IMR-90 (cell line): Measurements from ENCODE around the gene S1PR4. TPM values are rescaled to one million over a fixed set of nuclear protein-coding genes. Genes with fewer than 3 reads are reported as not detected.

Source experiments
- ATAC-seq: fragments of 200-7000 bp; cut with Tn5 transposase; 2 replicates; pipeline ENCODE4 v1.9.1; 2020; ENCODE audit warnings: low read depth, mild to moderate bottlenecking, moderate library complexity
- BruUV-seq: library from RNA; stranded (reverse); fragments of 400-500 nt; replicated peaks from 2 replicates; lab custom pipeline; 2021; lab: Mats Ljungman, UMichigan
- CTCF ChIA-PET: fragments of 300-600 bp; formaldehyde crosslinking; extraction: SDS; loops from one replicate; lab custom pipeline; 2021; ENCODE audit warnings: antibody characterized with exemption; lab: Yijun Ruan, JAX
- POLR2A ChIA-PET: fragments of 300-600 bp; sonication (Branson Sonifier 250); formaldehyde crosslinking; loops from one replicate; lab custom pipeline; 2022; ENCODE audit warnings: antibody characterized with exemption; ENCODE audit not compliant: unreplicated experiment; lab: Charles Lee
- DNase-seq: peaks from one replicate; pipeline ENCODE4 v3.0.0; 2013
- H2AFZ ChIP-seq: replicated peaks from 2 replicates; pipeline ENCODE3; 2013; ENCODE audit warnings: low read length, mild to moderate bottlenecking; ENCODE audit not compliant: poor library complexity
- H2AK5ac ChIP-seq: 2 replicates; pipeline ENCODE4 v1.6.1; 2013; ENCODE audit warnings: low read depth, low read length, inconsistent platforms
- H2AK9ac ChIP-seq: replicated peaks from 2 replicates; pipeline ENCODE3; 2013; ENCODE audit warnings: mild to moderate bottlenecking, low read depth, low read length, moderate library complexity; ENCODE audit not compliant: poor library complexity
- H2BK120ac ChIP-seq: 2 replicates; pipeline ENCODE4 v1.6.1; 2013; ENCODE audit warnings: low read depth, low read length, inconsistent platforms
- H2BK15ac ChIP-seq: 3 replicates; pipeline ENCODE4 v1.6.1; 2013; ENCODE audit warnings: low read depth, low read length, inconsistent platforms
- H2BK20ac ChIP-seq: 2 replicates; pipeline ENCODE4 v1.6.1; 2013; ENCODE audit warnings: low read depth, mild to moderate bottlenecking, inconsistent platforms, low read length, moderate library complexity
- H2BK5ac ChIP-seq: 2 replicates; pipeline ENCODE4 v1.6.1; 2013; ENCODE audit warnings: mild to moderate bottlenecking, low read depth, low read length, inconsistent platforms; ENCODE audit not compliant: poor library complexity, severe bottlenecking
- H3K14ac ChIP-seq: replicated peaks from 2 replicates; pipeline ENCODE4 v1.6.1; 2013; ENCODE audit warnings: low read depth, low read length, inconsistent platforms
- H3K18ac ChIP-seq: 2 replicates; pipeline ENCODE4 v1.6.1; 2013; ENCODE audit warnings: low read depth, low read length, control low read depth
- H3K23ac ChIP-seq: 2 replicates; pipeline ENCODE4 v1.6.1; 2013; ENCODE audit warnings: low read depth, low read length, inconsistent platforms
- H3K27ac ChIP-seq: 2 replicates; pipeline ENCODE4 v1.5.1; 2013; ENCODE audit warnings: mild to moderate bottlenecking, control low read depth, low read length; ENCODE audit not compliant: insufficient read depth
- H3K27me3 ChIP-seq: 2 replicates; pipeline ENCODE4 v1.6.1; 2013; ENCODE audit warnings: low read length; ENCODE audit not compliant: control insufficient read depth, insufficient read depth
- H3K36me3 ChIP-seq: 2 replicates; pipeline ENCODE4 v1.6.1; 2013; ENCODE audit warnings: low read length, mixed read lengths; ENCODE audit not compliant: control insufficient read depth, insufficient read depth
- H3K4ac ChIP-seq: 2 replicates; pipeline ENCODE4 v1.6.1; 2013; ENCODE audit warnings: low read depth, low read length, inconsistent platforms
- H3K4me1 ChIP-seq: 2 replicates; pipeline ENCODE4 v1.6.1; 2013; ENCODE audit warnings: low read length, mixed read lengths; ENCODE audit not compliant: control insufficient read depth, insufficient read depth
- H3K4me2 ChIP-seq: 2 replicates; pipeline ENCODE4 v1.6.1; 2013; ENCODE audit warnings: low read depth, mild to moderate bottlenecking, control low read depth, low read length, moderate library complexity
- H3K4me3 ChIP-seq: 2 replicates; pipeline ENCODE4 v1.5.1; 2013; ENCODE audit warnings: low read depth, mild to moderate bottlenecking, control low read depth, low read length, moderate library complexity; ENCODE audit not compliant: insufficient read depth
- H3K56ac ChIP-seq: 2 replicates; pipeline ENCODE4 v1.6.1; 2013; ENCODE audit warnings: low read length, inconsistent platforms; ENCODE audit not compliant: insufficient read depth; ENCODE audit errors: extremely low read depth
- H3K79me1 ChIP-seq, 2 experiments: 2 replicates each; pipeline ENCODE4 v1.6.1; 2013; ENCODE audit warnings: low read length in 2 of 2, inconsistent platforms in 1 of 2, low read depth in 1 of 2
- H3K9ac ChIP-seq: 2 replicates; pipeline ENCODE4 v1.6.1; 2013; ENCODE audit warnings: low read depth, low read length, control low read depth
- H3K9me1 ChIP-seq: 2 replicates; pipeline ENCODE4 v1.6.1; 2013; ENCODE audit warnings: low read length, inconsistent platforms; ENCODE audit not compliant: insufficient read depth
- H3K9me3 ChIP-seq: 2 replicates; pipeline ENCODE4 v1.6.1; 2013; ENCODE audit warnings: low read length; ENCODE audit not compliant: control insufficient read depth, insufficient read depth
- H4K20me1 ChIP-seq: 2 replicates; pipeline ENCODE4 v1.6.1; 2013; ENCODE audit warnings: low read length, inconsistent platforms; ENCODE audit not compliant: insufficient read depth
- H4K5ac ChIP-seq: 2 replicates; pipeline ENCODE4 v1.6.1; 2013; ENCODE audit warnings: mild to moderate bottlenecking, low read depth, low read length, control low read depth
- H4K8ac ChIP-seq, 2 experiments: 2 replicates each; pipeline ENCODE4 v1.6.1; 2013; ENCODE audit warnings: low read depth in 2 of 2, low read length in 2 of 2, control low read depth in 1 of 2, inconsistent platforms in 1 of 2
- H4K91ac ChIP-seq: 2 replicates; pipeline ENCODE4 v1.6.1; 2013; ENCODE audit warnings: low read depth, low read length, inconsistent platforms; ENCODE audit not compliant: insufficient read depth
- BHLHE40 ChIP-seq: fragments of 150-350 bp; IDR thresholded peaks from 2 replicates; pipeline ENCODE4 v1.6.1; 2016; ENCODE audit warnings: mild to moderate bottlenecking, low read depth, low read length
- CEBPB ChIP-seq: IDR thresholded peaks from 2 replicates; pipeline ENCODE4 v1.6.1; 2012; ENCODE audit warnings: low read depth, low read length, improper control_type of control experiment
- CHD1 ChIP-seq: IDR thresholded peaks from 2 replicates; pipeline ENCODE4 v1.6.1; 2012; ENCODE audit warnings: low read depth, low read length, improper control_type of control experiment
- CTCF ChIP-seq: conservative IDR thresholded peaks from 2 replicates; pipeline ENCODE4 v1.5.1; 2012; ENCODE audit warnings: mild to moderate bottlenecking, low read depth, low read length, improper control_type of control experiment
- ELK1 ChIP-seq: fragments of 150-350 bp; IDR thresholded peaks from 2 replicates; pipeline ENCODE4 v1.6.1; 2016; ENCODE audit warnings: low read depth, mild to moderate bottlenecking, low read length, moderate library complexity, borderline replicate concordance
- MAFK ChIP-seq: IDR thresholded peaks from 2 replicates; pipeline ENCODE4 v1.6.1; 2012; ENCODE audit warnings: low read depth, low read length, improper control_type of control experiment
- MAZ ChIP-seq: IDR thresholded peaks from 2 replicates; pipeline ENCODE4 v1.6.1; 2012; ENCODE audit warnings: low read depth, mild to moderate bottlenecking, low read length, improper control_type of control experiment, moderate library complexity, borderline replicate concordance
- MXI1 ChIP-seq: IDR thresholded peaks from 2 replicates; pipeline ENCODE4 v1.6.1; 2012; ENCODE audit warnings: low read depth, mild to moderate bottlenecking, low read length, moderate library complexity, borderline replicate concordance
- NFE2L2 ChIP-seq: fragments of 150-350 bp; IDR thresholded peaks from 2 replicates; pipeline ENCODE4 v1.6.1; 2016; ENCODE audit warnings: low read depth, mild to moderate bottlenecking, low read length
- POLR2A ChIP-seq: IDR thresholded peaks from 2 replicates; pipeline ENCODE4 v1.6.1; 2012; ENCODE audit warnings: mild to moderate bottlenecking, low read depth, low read length
- SMC3 ChIP-seq: fragments of 150-350 bp; IDR thresholded peaks from 2 replicates; pipeline ENCODE4 v1.6.1; 2016; ENCODE audit warnings: low read depth, mild to moderate bottlenecking, antibody characterized with exemption, low read length, moderate library complexity
- WGBS, 2 experiments: methylation state at CpG; one replicate each; pipeline versions ENCODE4 v1.1.5 to v1.1.7; 2013; ENCODE audit warnings: missing lambda C conversion rate in 2 of 2; ENCODE audit not compliant: insufficient read length in 1 of 2; ENCODE audit errors: extremely low coverage in 2 of 2; 5-methylcytosine and 5-hydroxymethylcytosine counted together
- dilution Hi-C: fragments of 300-500 bp; cut with HindIII; formaldehyde crosslinking; loops from one replicate; pipeline ENCODE4 v1.14.3; 2018; ENCODE audit warnings: low sequenced_read_pairs; ENCODE audit not compliant: unreplicated experiment
- in situ Hi-C: fragments of 300-500 bp; cut with MboI; formaldehyde crosslinking; loops from 3 replicates; pipeline ENCODE4 v1.14.3; 2019; ENCODE audit warnings: low sequenced_read_pairs, inconsistent platforms, mixed read lengths
- intact Hi-C: fragments of 100-400 bp; cut with micrococcal nuclease; formaldehyde crosslinking; loops from 2 replicates; pipeline ENCODE4 v1.10.0; 2022
- polyA plus RNA-seq, 3 experiments: library from polyadenylated mRNA; depleted of rRNA; stranded (reverse); fragments of >200 nt; gene quantifications; 2 replicates each; pipeline ENCODE4 v1.2.3, GENCODE V29; 2012; ENCODE audit warnings: low replicate concordance in 1 of 3
- total RNA-seq: library from RNA; depleted of rRNA; stranded (reverse); fragments of >200 nt; gene quantifications from 2 replicates; pipeline ENCODE4 v1.2.3, GENCODE V29; 2012

S1PR4 gene
- total and polyA plus RNA-seq, 2 of the 4 experiments (the other 2 are of a cell fraction), result not detected

- TF ChIP-seq CEBPB (no peak), MAZ (peak; percentile 24; the same call in 1 of the 2 replicates)
These were observed 7.0 kb downstream of the S1PR4 start, which contains the start of gene NCLN (continued) for GRCh38 chr19:3185461-3186159.

GRCh38 chr19:3186160-3186688 is 7.7 kb downstream of the S1PR4 start:
- Histone ChIP-seq H3K56ac (no peak overlapping the region), H2BK15ac (no peak overlapping the region), H2BK20ac (no peak overlapping the region), H3K18ac (no peak overlapping the region), H4K20me1 (peaks cover 41% of the 10 kb centered on the region), H2AK5ac (peak overlapping the region; percentile 73), H3K23ac (peak overlapping the region; percentile 90; the same call in 1 of the 2 replicates), H3K4me1 (peaks cover 9% of the 10 kb centered on the region), H3K14ac (peak overlapping the region; percentile 52; the same call in 1 of the 2 replicates), H2AFZ (peak overlapping the region; percentile 93), H2BK120ac (no peak overlapping the region), H3K36me3 (peaks cover 5% of the 10 kb centered on the region; the same call in 1 of the 2 replicates), H3K79me1 (peaks cover 5 to 51% of the 10 kb centered on the region in 2 experiments; a peak in 2 of 4 replicates), H3K4me2 (peak overlapping the region; percentile 97), H3K27ac (peak overlapping the region; percentile 73), H3K9ac (peak overlapping the region; percentile 82), H3K9me3 (no peaks in the 10 kb centered on the region), H3K4ac (peak overlapping the region; percentile 72), H4K5ac (no peak overlapping the region), H4K91ac (peak overlapping the region; percentile 18), H2BK5ac (no peak overlapping the region), H4K8ac (peak overlapping the region; percentile 72 to 91; a peak in 2 of 4 replicates), H3K9me1 (peaks cover 3% of the 10 kb centered on the region; the same call in 1 of the 2 replicates), H3K27me3 (no peaks in the 10 kb centered on the region), H2AK9ac (peak overlapping the region; percentile 97), H3K4me3 (peak overlapping the region; percentile 94)
- ChIA-PET CTCF (no interaction called here), POLR2A (no interaction called here)
- intact Hi-C loops, result no loop called here
- 0% methylated on average over 20 of the region's 38 CpGs; no CpG with 5 or more reads in 1 of the 2 experiments for WGBS, 2 experiments
- TF ChIP-seq CEBPB (no peak), MXI1 (no peak), NFE2L2 (no peak), POLR2A (no peak), CHD1 (no peak), SMC3 (no peak), MAFK (no peak), MAZ (no peak), CTCF (no peak), ELK1 (no peak), BHLHE40 (no peak)
- BruUV-seq, result no TSS peak
- in situ Hi-C loops, result no loop called here
- peak; percentile 50 for ATAC-seq
- dilution Hi-C loops, result no loop called here
- no peak for DNase-seq
